Fibroblast of the conjunctiva (primary cell): ENCODE measurements around the gene EPS8L3.
"Not testable (repeated sequence)": the region's sequence is repeated elsewhere in the genome, so short reads cannot be mapped to it uniquely, and the experiment has no call there.

Experiments used
- DNase-seq: peaks from one replicate; pipeline ENCODE4 v3.0.0-alpha.2; 2010; ENCODE audit warnings: low read depth

Gene EPS8L3

GRCh38 chr1:109777980-109778625 lies 14.4 kb upstream of the EPS8L3 start:
- no peak for DNase-seq

DNA sequence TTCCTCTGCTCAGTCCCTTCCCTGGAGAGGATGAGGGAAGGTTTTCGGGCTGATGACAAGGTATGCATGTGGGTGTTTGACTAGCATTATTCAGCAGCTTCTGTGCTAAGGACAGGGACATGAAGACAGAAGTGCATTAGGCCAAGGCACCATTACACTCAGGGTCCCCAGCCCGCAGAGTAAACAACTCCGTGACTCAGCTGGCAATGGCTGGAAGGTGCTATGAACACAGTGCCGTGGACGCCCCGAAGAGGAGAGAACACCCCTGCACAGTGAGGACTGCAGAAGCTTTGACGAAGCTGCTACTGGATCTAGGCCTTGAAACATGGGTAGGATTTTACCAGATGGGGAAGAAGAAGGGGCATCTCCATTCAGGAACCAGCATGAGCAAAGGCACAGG lies 13.7 kb upstream of the EPS8L3 start:
- no peak for DNase-seq

GRCh38 chr1:109776911-109777310 lies 13.2 kb upstream of the EPS8L3 start:
- DNase-seq, result peak; percentile 68

GRCh38 chr1:109776206-109776835 lies 12.6 kb upstream of the EPS8L3 start:
- DNase-seq, result no peak

DNA sequence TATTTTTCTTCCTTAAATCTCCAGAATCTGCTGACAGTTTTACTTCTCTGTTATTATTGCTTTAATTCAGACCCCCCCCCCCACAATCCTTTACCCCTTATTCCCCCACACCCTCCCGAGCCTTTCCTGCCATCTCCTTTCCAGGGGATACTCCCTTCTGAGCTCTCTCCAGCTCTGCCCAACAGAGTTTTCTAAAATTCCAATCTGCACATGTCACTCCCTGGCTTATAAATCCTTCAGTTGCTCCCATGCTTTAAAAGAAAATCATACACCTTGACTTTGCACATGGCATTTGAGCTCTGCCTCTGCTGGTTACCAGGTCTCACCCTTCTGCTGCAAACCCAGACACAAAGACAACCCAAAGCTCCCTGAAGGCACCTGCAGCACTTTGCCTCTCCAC lies 11.7 kb upstream of the EPS8L3 start:
- no peak for DNase-seq

DNA sequence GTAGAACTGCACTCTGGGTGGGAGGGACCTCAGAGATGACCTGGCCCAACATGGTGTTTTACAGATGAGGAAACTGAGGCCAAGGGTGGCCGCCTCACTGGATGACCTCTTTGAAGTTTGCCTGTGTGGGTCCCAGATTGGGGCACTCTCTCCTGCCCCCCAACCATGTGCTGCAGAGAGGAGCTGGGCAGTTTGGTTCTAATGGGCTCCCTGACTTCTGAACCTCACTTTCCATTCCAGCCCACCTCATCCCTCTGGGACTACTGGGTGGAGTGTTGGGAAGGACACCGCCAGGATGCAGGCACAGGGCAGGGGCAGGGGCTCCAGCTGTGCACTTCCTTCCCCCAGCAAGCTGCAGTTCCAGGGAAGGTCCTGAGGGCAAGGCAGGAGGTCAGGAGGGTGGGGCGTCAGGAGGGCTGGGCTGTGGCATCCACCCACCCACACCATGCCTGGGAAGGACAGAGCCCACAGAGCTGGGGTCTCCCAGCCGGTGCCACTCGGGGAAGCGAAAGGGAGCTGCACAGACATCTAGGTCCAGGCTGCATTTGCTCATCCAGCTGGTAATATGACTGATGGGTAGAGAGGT lies 10.3 kb upstream of the EPS8L3 start:
- DNase-seq, result no peak

DNA sequence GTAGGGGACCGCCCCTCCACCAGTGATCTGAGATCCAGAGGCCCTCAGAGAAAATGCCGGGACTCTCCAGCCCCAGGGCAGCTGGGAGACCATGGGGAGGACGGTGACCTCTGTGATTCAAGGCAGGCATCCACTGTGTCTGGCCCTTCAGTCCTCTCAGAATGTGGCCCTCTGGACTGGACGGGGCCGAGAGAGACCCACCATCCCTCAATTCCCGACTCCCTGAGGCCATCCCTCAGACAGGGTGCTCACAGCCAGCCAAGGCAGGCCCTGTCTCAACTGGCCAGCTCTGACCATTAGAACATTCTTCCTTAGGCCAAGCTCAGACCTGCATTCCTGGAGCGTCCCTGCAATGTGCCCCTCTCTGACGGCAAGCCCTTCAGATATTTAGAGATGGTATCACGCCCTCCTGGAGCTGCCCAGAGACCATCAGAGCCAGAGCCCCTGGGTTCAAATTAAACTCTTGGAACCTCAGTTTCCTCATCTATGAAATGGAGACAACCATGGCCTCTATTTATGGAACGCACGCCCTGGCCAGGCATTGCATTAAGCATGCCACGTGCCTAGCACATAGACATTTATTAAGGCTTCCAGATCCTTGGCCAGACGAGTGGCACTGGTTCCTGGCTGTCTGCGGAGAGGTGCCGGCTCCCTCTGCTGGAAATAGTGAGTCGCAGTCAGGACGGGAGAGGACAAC lies 9.6 kb upstream of the EPS8L3 start:
- peak; percentile 83 for DNase-seq

GRCh38 chr1:109772658-109773202 lies 9.0 kb upstream of the EPS8L3 start:
- no peak for DNase-seq

DNA sequence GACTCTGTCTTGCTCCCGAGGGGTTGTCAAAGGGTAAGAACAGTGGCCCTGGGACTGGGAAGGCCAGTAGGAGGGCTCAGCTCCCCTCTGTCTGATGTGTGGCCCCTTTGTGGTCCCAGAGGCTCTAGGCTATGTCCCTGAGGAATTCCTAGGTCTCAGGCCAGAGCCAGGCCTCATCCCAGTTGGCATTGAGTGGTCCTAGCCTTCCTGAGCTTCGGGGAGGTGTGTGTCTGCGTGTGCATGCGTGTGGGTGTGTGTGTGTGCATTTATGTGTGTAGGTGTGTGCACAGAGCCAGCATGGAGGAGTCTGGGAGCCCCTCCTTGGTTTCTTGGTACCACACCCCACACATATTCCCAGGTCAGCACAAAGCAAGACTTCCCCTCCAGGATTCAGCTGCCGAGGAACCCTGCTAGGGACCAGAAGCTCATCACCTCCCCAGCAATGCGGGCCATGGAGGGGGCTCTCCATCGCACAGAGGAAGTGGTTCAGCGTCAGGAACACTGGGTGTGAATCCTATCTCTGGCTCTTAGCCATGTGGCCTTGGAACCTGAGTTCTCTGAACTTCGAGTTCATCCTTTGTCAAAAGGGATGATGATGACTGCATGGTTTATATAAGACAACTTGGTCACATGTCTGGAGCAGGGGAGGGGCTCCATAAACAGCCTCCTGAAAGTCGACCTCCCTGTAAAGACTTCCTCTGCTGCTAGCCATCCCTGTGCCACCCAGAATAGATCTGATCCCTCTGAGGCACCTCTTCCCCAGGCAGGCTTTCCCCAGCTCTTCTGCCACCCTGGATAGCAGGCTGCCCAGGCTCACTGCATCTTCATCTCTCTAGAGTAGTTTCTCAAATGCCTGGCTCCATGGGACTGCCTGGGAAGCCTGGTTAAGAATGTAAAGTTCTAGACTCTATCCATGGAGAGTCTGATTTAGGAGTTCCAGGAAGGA lies 8.3 kb upstream of the EPS8L3 start:
- no peak for DNase-seq

GRCh38 chr1:109770331-109771095 lies 6.8 kb upstream of the EPS8L3 start:
- no peak for DNase-seq

DNA sequence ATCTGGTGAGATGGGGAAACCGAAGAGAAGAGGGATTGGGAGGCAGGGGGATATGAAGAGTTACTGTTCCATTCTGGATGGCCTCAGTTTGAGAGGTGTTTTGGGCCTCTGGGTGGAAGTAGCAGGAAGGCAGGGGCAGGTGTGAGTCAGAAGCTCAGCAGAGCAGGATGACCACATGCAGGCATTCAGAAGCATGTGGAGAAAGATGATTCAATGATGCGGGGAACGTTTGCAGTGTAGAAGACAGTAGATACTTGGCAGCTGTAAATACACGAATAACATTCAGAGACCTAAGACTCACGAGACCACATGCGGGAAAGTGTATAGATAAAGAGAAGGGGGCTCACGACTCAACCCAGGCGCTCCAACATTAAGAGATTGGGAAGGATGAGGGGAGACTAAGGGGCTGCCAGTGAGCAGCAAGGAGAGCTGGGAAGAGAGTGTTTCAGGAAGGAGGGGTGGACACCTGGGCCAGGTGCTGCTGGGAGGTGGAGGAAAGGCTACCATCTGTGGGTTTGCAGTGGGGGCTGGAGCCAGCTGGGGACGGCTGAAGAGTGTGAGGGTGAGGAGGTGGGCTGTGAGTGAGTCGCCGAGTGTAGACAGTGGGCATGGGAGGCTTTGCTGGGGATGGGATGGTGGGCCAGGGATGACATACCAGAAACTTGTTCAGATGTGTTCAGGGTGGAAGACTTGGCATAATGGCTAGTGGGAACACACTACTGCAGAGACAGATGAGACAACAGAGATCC lies 5.8 kb upstream of the EPS8L3 start:
- DNase-seq, result no peak

DNA sequence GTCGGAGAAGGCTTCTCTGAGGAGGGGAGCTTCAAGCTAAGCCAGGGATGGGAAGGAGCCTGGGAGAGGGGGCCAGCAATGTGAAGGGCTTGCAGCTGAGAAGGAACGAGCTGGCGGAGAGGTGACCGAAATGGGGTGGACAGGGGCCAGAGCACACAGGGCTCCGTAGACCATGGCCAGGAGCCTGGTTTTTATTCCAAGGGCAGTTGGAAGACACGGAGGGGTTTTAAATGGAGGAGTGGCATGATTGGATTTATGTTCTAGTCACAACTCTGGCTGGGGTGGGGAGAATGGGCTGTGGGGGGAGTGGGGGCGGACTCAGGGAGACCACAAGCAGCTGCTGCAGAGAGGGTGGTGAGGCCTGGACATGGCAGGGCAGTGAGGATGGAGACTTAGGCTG lies 5.1 kb upstream of the EPS8L3 start:
- no peak for DNase-seq

- DNase-seq, result no peak
These were observed 4.6 kb upstream of the EPS8L3 start for GRCh38 chr1:109768335-109768650.

DNA sequence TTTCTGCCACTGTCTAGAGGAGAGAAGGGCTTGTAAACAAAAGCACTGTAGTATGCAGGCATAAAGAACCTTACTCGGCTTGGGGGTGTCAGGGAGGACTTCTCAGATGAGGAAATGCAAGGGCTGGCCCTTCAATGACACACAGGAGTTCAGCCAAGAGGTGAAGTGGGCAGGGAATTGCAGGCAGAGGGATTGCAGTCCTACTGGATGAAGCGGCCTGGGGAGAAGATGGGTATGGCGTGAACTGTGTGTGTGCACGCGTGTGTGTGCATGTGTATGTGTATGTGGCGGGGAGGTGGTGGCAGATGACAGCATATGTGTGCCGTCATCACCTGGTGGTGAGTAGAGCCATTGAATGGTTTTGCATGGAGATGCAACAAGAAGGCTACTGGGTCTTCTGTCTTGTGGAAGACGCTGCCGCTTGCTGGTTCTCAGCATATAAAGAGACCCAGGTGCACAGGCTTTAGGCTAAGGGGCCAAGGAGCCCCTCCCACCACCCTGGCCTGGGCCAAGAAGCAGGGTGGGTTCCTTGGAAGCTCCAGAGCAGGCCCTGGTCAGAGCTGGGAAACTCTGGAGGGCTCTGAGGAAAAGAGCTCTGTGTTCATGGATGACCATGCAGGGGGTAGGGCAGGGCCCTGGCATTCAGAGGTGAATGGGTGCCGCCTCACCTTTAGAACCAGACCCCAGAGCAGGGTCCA lies 4.1 kb upstream of the EPS8L3 start:
- no peak for DNase-seq

GRCh38 chr1:109766991-109767636 lies 3.4 kb upstream of the EPS8L3 start:
- DNase-seq, result not testable (repeated sequence)

- no peak for DNase-seq
These were observed 2.3 kb upstream of the EPS8L3 start for GRCh38 chr1:109765896-109766615.

- DNase-seq, result no peak
These were observed 1.7 kb upstream of the EPS8L3 start for GRCh38 chr1:109765483-109765815.
